ENCODE results near the gene ALKBH4.
A peak's percentile ranks its signal among the peaks of the same experiment; 100 is the strongest.
"Not testable (repeated sequence)": the region's sequence is repeated elsewhere in the genome, so short reads cannot be mapped to it uniquely, and the experiment has no call there.

Gene ALKBH4

GRCh38 chr7:102454932-102455331 lies 9.7 kb downstream of the ALKBH4 start:
- not testable (repeated sequence) for DNase-seq

- DNase-seq, result no peak
Measured at GRCh38 chr7:102454468-102454867, 10.2 kb downstream of the ALKBH4 start.

- no peak for DNase-seq
Measured at GRCh38 chr7:102453319-102453718, 11.3 kb downstream of the ALKBH4 start.

GRCh38 chr7:102452451-102452850 lies 12.2 kb downstream of the ALKBH4 start:
- no peak for DNase-seq

- no peak for DNase-seq
Measured at GRCh38 chr7:102451371-102452054, 13.2 kb downstream of the ALKBH4 start.

- DNase-seq, result peak; percentile 49
Measured at GRCh38 chr7:102450242-102450641, 14.4 kb downstream of the ALKBH4 start.

- no peak for DNase-seq
Measured at GRCh38 chr7:102449136-102449535, 15.5 kb downstream of the ALKBH4 start.

- no peak for DNase-seq
Measured at GRCh38 chr7:102447311-102447710, 17.4 kb downstream of the ALKBH4 start.

GRCh38 chr7:102446387-102447156 lies 18.1 kb downstream of the ALKBH4 start:
- no peak for DNase-seq

GRCh38 chr7:102445674-102446071 lies 19.0 kb downstream of the ALKBH4 start:
- no peak for DNase-seq

- DNase-seq, result no peak
Measured at GRCh38 chr7:102444961-102445673, 19.5 kb downstream of the ALKBH4 start.

GRCh38 chr7:102439963-102440795 lies 24.5 kb downstream of the ALKBH4 start:
- no peak for DNase-seq

- no peak for DNase-seq
Measured at GRCh38 chr7:102436118-102436517, 28.5 kb downstream of the ALKBH4 start.

- peak; percentile 22 for DNase-seq
Measured at GRCh38 chr7:102434039-102434486, 30.6 kb downstream of the ALKBH4 start.

- peak; percentile 84 for DNase-seq
Measured at GRCh38 chr7:102433219-102434038, 31.2 kb downstream of the ALKBH4 start, which contains the start of gene ORAI2. TSS of gene ORAI2 (plus strand) at chr7:102433575. CDS start at chr7:102438957, 5,382 bp downstream.

- peak; percentile 29 for DNase-seq
Measured at GRCh38 chr7:102432442-102433218, 32.0 kb downstream of the ALKBH4 start.

- peak; percentile 81 for DNase-seq
Measured at GRCh38 chr7:102431617-102432298, 32.9 kb downstream of the ALKBH4 start.

- no peak for DNase-seq
Measured at GRCh38 chr7:102429141-102429899, 35.3 kb downstream of the ALKBH4 start.

- no peak for DNase-seq
Measured at GRCh38 chr7:102427019-102427405, 37.7 kb downstream of the ALKBH4 start.

Data from central memory CD4-positive, alpha-beta T cell (primary cell).